MCF 10A (cell line): ENCODE measurements around the gene TRERF1. TPM values are rescaled to one million over a fixed set of nuclear protein-coding genes. Genes with fewer than 3 reads are reported as not detected.
A peak's percentile ranks its signal among the peaks of the same experiment; 100 is the strongest.

Source experiments
- BruUV-seq: library from RNA; stranded (reverse); fragments of 400-500 nt; replicated peaks from 2 replicates; lab custom pipeline; 2021; lab: Mats Ljungman, UMichigan
- CTCF ChIA-PET: fragments of 300-600 bp; sonication (Branson Sonifier 250); formaldehyde crosslinking; extraction: SDS; loops from one replicate; lab custom pipeline; 2021; ENCODE audit warnings: antibody characterized with exemption, inconsistent platforms; lab: Yijun Ruan, JAX
- POLR2A ChIA-PET: fragments of 300-600, 350-650 bp; sonication (Branson Sonifier 250); formaldehyde crosslinking; extraction: SDS; loops from one replicate; lab custom pipeline; 2020; ENCODE audit warnings: antibody characterized with exemption, inconsistent platforms; lab: Yijun Ruan, JAX
- DNase-seq: peaks from one replicate; pipeline ENCODE4 v3.0.0-alpha.2; 2018; ENCODE audit not compliant: unreplicated experiment
- H3K27ac Mint-ChIP-seq: one replicate; pipeline ENCODE4 v1.8.0; 2022; ENCODE audit warnings: mild to moderate bottlenecking, low read depth, mixed read lengths; ENCODE audit not compliant: unreplicated experiment
- H3K27me3 Mint-ChIP-seq: one replicate; pipeline ENCODE4 v1.8.0; 2022; ENCODE audit warnings: mixed read lengths; ENCODE audit not compliant: insufficient read depth, unreplicated experiment
- H3K36me3 Mint-ChIP-seq: one replicate; pipeline ENCODE4 v1.8.0; 2022; ENCODE audit warnings: mild to moderate bottlenecking, moderate library complexity, mixed read lengths; ENCODE audit not compliant: insufficient read depth, unreplicated experiment
- H3K4me1 Mint-ChIP-seq: one replicate; pipeline ENCODE4 v1.8.0; 2022; ENCODE audit warnings: mixed read lengths; ENCODE audit not compliant: insufficient read depth, unreplicated experiment
- H3K4me3 Mint-ChIP-seq: one replicate; pipeline ENCODE4 v1.8.0; 2022; ENCODE audit warnings: mild to moderate bottlenecking, moderate library complexity, mixed read lengths; ENCODE audit not compliant: unreplicated experiment
- H3K9me3 Mint-ChIP-seq: one replicate; pipeline ENCODE4 v1.8.0; 2022; ENCODE audit warnings: mixed read lengths; ENCODE audit not compliant: unreplicated experiment
- intact Hi-C: fragments of 100-400 bp; cut with micrococcal nuclease; formaldehyde crosslinking; loops from 2 replicates; pipeline ENCODE4 v1.14.1; 2022
- total RNA-seq: library from RNA; stranded (reverse); gene quantifications from 2 replicates; pipeline ENCODE4 v1.2.3, GENCODE V29; 2022
- TF ChIP-seq, protein P1 (sequence below): fragments of 200-600 bp; IDR thresholded peaks from one replicate; pipeline ENCODE4 v1.8.0; 2022; ENCODE audit warnings: antibody characterized with exemption, mild to moderate bottlenecking; ENCODE audit not compliant: unreplicated experiment

TRERF1 gene
- total RNA-seq, 1 experiment from 2014 or later, result 9.4 TPM

DNA sequence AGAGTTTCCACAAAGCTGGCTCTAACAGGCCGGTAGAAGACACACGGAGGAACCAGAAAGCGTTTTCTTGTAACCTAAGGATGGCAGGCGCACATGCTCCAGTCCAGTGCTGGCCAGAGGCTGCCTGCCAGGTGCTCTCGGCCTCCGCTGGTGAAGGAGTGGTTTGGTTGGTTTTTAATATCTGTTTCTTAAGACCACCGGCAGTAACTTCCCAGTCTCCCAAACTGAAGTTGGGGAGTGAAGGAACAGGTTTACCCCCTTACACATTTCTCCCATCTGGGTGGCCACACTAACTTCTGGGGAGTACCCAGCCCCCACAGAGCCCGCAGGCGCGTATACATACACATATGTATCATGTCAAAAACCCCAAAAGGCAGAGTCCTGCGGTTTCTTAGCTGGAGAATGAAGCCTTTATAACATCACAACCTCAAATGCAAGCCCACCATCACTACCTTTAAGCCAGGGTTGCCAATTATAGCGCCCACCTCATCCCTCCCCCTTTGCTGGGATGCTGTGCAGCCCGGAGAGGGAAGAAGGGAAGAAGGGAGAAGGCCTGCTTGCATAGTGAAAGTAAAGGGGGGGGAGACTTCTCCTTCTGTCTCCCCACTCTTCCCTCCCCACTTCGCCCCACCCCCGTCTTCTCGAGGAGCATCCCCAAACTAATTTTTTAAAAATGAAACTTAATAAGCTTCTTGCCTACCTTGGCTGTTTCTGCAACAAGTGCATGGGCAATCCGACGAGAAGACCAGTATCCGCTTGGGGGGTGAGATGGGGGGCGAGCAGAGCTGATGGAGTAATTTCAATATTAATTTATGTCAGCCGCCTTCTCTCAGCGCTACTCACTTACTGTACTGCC is 1.0 kb downstream of the TRERF1 start:
- intact Hi-C loops, result loop anchor here (1.0 to 5.0 kb wide), 7 partner anchors 47 to 213 kb away; no protein-coding TSS in a partner anchor
- no TSS peak for BruUV-seq
- H3K4me3 Mint-ChIP-seq, result peak overlapping the region; percentile 91
- TF ChIP-seq, protein P1, sequence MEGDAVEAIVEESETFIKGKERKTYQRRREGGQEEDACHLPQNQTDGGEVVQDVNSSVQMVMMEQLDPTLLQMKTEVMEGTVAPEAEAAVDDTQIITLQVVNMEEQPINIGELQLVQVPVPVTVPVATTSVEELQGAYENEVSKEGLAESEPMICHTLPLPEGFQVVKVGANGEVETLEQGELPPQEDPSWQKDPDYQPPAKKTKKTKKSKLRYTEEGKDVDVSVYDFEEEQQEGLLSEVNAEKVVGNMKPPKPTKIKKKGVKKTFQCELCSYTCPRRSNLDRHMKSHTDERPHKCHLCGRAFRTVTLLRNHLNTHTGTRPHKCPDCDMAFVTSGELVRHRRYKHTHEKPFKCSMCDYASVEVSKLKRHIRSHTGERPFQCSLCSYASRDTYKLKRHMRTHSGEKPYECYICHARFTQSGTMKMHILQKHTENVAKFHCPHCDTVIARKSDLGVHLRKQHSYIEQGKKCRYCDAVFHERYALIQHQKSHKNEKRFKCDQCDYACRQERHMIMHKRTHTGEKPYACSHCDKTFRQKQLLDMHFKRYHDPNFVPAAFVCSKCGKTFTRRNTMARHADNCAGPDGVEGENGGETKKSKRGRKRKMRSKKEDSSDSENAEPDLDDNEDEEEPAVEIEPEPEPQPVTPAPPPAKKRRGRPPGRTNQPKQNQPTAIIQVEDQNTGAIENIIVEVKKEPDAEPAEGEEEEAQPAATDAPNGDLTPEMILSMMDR, result no peak
- peak overlapping the region; percentile 65 for H3K27ac Mint-ChIP-seq
- H3K9me3 Mint-ChIP-seq, result no peaks in the 10 kb centered on the region
- H3K27me3 Mint-ChIP-seq, result no peaks in the 10 kb centered on the region
- CTCF ChIA-PET, result interaction anchor here (0.6 to 2.1 kb wide), 6 partner anchors 11 to 236 kb away, joined by 3 to 9 read pairs (median 4); no protein-coding TSS in a partner anchor
- no peaks in the 10 kb centered on the region for H3K36me3 Mint-ChIP-seq
- POLR2A ChIA-PET, result interaction anchor here (0.6 to 9.7 kb wide), 20 partner anchors 8 to 236 kb away, joined by 3 to 227 read pairs (median 4); partner anchors contain the start of genes MRPS10 and UBR2
- H3K4me1 Mint-ChIP-seq, result peaks cover 44% of the 10 kb centered on the region
- DNase-seq, result peak; percentile 5

DNA sequence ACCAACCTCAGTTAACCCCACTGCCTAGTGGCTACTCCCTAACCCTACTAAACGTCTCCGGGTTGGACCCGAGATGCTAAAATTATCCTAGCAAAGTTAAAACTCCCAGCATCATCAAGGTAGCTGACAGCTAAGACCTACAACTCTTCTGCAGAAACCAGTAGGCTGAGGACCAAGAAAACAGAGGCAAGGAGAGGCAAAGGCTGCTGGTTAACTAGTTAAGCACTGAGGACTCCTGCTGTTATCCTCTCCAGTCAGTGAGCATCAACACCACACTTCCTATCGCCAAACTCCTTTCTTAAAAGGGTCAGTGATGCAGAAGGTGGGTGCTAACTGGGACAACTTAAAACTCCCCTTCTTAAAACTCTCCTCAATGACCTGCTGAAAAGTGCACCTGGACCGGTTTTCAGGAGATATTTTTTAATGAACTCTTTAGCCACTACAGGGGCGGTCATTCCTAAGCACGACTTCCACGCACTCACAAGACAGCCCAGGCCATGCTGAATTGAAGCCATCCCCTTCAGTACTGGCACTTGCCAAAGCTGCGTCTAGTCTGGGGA is 1.7 kb downstream of the TRERF1 start:
- DNase-seq, result peak; percentile 18
- peak overlapping the region; percentile 91 for H3K4me3 Mint-ChIP-seq
- H3K27ac Mint-ChIP-seq, result no peak overlapping the region
- ChIA-PET CTCF (interaction anchor here (0.6 to 2.1 kb wide), 8 partner anchors 10 to 107 kb away, joined by 3 to 9 read pairs (median 4); no protein-coding TSS in a partner anchor), POLR2A (interaction anchor here (0.6 to 9.7 kb wide), 16 partner anchors 9 to 716 kb away, joined by 3 to 227 read pairs (median 4); partner anchors contain the start of genes KLHDC3 and UBR2)
- H3K36me3 Mint-ChIP-seq, result no peaks in the 10 kb centered on the region
- TF ChIP-seq, protein P1, result no peak
- no TSS peak for BruUV-seq
- H3K27me3 Mint-ChIP-seq, result no peaks in the 10 kb centered on the region
- H3K4me1 Mint-ChIP-seq, result peaks cover 50% of the 10 kb centered on the region
- intact Hi-C loops, result loop anchor here (2.0 to 5.0 kb wide), 3 partner anchors 111 to 213 kb away; no protein-coding TSS in a partner anchor
- no peaks in the 10 kb centered on the region for H3K9me3 Mint-ChIP-seq

DNA sequence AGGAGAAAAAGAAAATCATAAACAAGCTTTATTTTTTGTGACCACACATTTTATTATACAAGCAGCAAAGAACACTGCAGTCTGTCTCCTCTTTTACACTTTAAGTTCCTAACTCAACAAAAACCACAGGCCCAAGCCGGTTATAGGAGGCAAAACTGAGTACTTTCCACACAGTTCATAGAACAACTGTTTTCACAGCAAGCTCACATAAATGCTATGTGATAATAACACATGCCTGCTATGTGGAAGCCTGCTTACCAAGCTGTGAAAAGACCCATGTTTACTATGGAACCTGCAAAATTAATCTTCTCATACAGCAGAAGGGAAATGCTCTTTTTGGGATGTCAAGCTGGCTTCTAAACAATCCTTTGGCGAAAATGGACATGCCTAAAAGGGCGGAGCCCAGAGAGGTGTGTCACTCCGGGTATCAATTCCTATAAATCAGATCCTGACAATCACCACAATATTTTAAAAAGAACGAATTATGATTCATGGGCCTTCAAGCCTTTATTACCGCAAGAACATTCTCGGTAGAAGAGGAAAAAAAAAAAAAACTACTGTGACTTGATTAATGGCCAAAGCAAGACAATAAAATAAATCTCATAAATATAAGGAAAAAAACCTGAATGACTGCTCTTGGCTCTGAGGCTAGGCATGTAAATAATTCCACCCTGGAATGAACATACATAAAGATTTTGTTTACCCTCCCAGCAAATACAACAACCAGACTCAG is 2.6 kb downstream of the TRERF1 start:
- ChIA-PET POLR2A (interaction anchor here (0.6 to 9.7 kb wide), 15 partner anchors 9 to 715 kb away, joined by 3 to 227 read pairs (median 3); partner anchors contain the start of genes KLHDC3 and UBR2), CTCF (interaction anchor here (0.6 to 2.1 kb wide), 9 partner anchors 34 to 213 kb away, joined by 3 to 7 read pairs (median 3); no protein-coding TSS in a partner anchor)
- Mint-ChIP-seq H3K36me3 (no peaks in the 10 kb centered on the region), H3K9me3 (no peaks in the 10 kb centered on the region), H3K27ac (peak overlapping the region; percentile 61), H3K4me1 (peaks cover 50% of the 10 kb centered on the region), H3K27me3 (no peaks in the 10 kb centered on the region), H3K4me3 (peak overlapping the region; percentile 91)
- DNase-seq, result no peak
- TF ChIP-seq, protein P1, result no peak
- intact Hi-C loops, result no loop called here
- BruUV-seq, result TSS peak; percentile 19
